HG02970 (cell line): ENCODE measurements around the gene RND2.
"Not testable (repeated sequence)": the region's sequence is repeated elsewhere in the genome, so short reads cannot be mapped to it uniquely, and the experiment has no call there.

Experiments
- ATAC-seq: cut with Tn5 transposase; IDR thresholded peaks from one replicate; pipeline ENCODE4 v1.9.1; 2021; ENCODE audit warnings: mild to moderate bottlenecking, moderate library complexity, moderate number of reproducible peaks; ENCODE audit not compliant: unreplicated experiment, low FRiP score

RND2 gene

DNA sequence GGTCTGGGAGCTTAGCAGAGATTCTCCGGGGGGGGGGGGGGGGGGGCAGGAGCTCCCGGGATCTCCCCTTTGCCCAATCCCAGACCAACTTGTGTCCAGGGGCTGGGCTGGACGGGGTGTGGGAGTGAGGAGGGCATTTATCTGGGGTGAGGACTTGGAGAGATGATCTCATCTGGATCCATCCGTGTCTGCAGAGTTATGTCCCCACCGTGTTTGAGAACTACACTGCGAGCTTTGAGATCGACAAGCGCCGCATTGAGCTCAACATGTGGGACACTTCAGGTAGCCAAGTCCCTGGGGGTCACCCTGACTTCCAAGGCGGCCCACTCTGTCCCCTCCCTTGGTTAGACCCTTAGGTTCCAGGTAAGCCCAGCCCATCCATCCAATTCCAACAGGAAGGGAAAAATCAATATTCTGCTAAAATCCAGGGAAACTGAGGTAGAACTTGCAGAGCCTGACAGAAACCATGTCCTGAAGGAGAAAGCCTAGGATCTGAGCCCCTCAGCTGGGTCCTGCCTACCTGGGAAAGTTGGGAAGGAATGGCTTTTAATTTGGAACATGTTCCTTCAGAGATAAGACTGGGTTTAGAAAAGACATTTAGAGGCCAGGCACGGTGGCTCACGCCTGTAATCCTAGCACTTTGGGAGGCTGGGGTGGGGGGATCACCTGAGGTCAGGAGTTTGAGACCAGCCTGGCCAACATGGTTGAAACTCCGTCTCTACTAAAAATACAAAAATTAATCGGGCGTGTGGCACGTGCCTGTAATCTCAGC is 921 bp downstream of the RND2 start:
- no peak for ATAC-seq

DNA sequence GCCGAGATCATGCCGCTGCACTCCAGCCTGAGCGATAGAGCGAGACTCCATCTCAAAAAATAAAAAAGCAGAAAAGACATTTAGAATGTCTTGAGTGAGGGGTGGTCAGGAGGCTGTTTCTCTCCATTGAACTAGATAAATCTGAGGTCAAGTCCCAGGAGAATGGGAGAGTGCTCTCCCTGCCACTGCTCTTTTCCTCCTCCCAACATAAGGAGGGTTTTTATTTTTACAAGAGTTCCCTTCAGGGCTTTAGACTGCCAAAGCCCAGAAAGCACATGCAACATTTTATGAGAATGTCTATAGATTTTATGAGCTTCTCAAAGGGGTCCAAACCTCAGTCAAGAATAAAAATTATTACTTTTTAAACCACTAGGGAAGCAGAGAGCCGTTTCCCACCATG is 1.6 kb downstream of the RND2 start:
- no peak for ATAC-seq

DNA sequence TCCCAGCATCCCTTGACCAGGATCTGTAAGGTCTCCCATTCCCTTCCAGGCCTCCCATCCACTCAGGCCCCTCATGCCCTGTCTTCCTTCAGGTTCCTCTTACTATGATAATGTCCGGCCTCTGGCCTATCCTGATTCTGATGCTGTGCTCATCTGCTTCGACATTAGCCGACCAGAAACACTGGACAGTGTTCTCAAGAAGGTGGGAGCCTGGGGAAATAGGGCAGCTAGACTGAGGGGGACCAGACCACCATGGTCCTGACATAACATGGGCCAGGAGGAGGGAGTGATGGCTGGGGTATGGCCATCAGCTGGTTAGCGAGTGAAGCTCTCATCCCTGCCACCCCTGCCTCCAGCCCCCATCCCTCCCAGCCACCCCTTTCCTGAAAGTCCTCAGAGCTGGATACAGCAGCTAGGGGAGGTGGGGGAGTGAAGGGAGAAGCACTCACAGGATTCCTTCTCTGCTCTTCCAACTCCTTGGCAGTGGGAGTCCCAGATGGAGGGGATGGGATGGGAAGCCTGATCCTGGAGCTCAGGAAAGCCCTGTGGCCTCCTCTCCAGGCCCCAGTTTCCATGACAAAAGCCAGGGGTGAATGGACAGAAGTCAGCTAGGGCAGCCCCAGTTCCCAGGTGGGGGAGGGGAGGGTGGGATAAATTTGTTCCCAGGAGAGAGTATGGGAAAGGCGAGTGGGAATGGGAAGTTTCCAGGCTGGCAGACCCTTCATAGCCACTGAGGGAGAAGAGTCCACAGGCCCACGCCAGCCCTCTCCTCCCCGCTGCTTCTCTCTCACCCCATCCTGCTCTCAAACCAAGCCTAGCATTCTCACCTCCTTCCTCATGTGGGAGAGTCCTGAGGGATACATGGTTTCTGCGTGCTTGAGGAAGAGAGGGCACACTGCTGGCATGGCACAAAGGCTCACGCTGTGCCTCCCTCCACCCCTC is 2.3 kb downstream of the RND2 start:
- ATAC-seq, result no peak

DNA sequence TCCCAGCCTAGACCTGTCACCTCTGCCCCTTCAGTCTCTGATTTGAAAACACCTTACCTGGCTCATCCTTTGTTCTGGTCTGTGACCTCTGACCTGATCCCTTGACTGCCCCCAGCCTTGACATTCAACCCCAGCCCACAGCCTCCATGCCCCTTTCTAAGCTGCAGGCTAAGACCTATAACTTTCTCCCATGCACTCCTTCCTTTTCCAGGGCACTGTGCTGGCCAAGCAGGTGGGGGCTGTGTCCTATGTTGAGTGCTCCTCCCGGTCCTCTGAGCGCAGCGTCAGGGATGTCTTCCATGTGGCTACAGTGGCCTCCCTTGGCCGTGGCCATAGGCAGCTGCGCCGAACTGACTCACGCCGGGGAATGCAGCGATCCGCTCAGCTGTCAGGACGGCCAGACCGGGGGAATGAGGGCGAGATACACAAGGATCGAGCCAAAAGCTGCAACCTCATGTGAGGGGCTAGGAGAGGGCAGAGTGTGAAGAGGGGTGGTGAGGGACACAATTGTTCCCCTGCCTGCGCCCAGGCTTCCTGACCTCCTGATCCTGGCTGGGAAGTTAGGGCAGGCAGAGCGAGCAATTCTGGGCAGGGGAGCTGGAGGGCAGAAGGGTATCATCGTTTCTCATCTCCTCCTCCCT is 3.3 kb downstream of the RND2 start:
- no peak for ATAC-seq

DNA sequence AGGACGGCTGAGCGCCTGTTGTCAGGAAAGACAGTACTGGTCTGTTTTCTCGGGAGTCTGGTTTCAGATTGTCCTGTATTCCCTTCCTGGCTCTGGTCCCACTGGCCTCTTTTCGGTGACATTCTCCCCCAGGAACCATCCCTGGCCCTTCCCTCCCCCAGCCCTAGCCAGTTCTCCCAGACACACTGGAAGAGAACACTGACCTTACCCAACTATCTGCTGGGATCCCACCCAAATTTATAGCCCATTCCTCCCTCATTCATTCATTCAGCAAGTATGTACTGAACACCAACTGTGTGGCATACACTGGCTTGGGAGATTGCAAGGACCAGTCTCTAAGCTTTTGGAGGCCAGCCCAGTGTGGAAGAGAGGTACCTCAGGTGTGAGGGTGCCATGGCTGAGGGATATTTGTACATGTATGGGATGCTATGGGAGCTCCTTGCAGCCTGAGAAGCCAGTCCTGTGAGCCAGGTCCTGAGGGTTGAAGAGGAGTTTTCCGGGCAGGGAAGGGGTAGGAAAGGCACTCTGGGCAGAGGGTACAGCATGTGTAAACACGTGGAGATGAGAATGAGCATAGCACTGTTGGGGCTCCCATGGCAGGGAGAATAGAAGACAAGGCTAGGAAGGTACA is 5.2 kb downstream of the RND2 start:
- ATAC-seq, result no peak

DNA sequence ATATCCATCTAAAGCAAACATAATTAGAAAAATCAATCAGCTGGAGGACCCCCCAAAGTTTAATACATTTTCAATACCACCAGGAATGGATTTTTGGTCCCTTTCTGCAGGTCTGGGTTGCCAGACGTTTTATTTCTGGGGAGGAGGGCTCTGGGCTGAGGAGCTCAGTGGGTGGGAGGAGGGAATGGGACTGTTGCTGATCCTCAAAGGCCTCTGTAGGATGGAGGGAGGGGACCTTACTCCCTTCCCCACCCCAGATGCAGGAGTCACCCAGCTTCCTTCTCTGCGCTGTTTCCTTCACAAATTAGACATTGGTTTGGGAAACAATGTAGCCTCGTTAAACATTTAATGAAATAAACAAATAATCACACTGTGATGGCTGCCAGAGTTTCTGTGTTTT is 6.6 kb downstream of the RND2 start:
- ATAC-seq, result no peak

DNA sequence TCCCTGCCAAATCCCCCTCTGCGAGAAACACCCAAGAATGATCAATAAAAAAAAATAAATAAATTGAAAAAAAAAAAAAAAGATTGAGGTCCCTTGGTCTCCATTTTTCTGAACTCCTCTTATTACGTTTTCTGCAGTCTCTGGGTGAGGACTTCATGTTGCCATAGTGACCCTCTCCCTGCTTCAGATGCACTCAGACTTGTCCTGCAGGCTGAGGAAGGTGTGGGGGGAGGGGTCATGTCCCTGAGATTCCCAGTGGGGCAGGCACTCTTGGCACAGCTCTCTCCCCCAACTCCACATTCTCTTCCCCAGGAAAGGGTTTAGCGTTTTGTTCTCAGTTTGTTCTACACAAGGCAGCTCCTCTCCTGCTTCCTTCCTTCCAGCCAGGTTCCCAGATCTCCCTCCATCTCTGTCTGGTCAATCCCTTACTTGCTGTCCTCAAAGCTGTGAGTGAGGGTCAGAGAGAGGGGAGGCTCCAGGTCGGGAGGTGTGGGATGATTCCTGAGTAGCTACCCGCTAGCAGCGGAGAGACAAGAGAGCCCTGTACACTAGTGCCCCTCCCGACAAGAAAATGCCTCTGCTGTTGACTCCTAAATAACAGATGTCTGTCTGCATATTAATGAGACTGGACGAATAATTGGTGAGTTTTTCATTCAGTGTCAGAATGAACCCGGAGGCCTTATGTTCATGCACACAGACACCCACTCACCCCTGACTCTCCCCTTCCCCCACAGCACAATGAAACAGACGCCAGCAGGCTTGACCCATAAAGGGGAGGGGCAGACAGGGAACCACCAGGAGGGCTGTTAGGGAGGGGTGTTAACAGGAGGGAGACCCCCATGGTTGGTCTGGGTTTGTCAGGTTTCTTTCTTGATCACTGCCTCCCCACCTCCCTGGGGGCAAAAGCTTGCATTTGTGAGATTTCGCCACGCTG is 9.2 kb downstream of the RND2 start:
- no peak for ATAC-seq

DNA sequence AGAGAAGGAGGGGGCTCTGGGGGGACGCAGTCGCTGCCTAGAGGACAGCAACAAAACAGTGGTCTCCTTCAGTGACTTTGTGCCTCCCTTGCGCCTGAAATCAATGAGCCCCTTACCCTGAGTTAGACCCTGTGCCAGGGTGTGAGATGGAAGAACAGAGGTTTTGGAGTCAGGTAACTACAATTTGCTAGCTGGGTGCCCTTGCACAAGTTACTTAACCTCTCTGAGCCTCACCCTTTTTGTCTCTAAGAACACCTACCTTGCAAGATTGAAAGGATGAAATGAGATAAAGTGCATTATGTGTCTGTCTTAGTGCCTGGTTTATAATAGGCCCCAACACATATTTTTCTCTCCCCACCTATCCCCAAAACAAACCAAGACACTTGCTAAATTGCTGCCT is 9.9 kb downstream of the RND2 start:
- no peak for ATAC-seq

DNA sequence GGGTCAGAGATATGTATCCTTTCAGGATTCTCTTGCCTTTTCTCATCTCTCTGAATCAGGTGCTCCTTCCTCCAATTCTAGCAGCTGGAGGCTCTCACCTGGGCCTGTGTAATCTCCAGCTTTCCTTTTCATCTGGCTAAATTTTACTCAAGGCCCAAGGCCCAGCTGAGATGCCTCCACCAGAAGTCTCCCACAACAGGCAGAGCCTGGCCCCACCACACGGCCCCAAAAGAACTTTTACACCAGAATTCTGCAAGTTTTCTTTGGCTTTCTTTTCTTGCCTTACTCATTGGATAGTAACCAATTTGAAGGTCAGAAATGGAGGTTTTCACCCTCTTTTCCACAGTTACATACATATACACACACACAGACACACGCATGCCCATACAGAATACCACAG is 14.6 kb downstream of the RND2 start:
- ATAC-seq, result no peak

DNA sequence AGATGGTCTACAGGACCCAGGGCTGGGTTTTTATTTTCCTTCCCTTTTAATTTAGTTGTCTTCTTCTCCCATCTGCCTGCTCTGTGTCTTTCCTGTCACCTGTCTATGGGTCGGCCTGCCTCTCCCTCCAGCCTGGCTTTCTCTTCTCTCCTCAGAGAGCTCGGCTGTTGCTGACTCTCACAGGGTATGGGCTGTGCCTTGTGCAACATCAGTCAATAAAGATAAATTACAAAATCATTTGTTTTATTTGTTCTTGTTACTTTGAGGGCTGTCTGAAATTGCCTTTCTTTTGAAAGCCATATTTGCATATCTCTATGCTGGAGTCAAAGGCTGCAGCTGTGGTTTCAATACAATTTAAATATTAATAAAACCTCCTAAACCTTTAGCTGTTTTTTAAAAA is 15.6 kb downstream of the RND2 start:
- no peak for ATAC-seq

DNA sequence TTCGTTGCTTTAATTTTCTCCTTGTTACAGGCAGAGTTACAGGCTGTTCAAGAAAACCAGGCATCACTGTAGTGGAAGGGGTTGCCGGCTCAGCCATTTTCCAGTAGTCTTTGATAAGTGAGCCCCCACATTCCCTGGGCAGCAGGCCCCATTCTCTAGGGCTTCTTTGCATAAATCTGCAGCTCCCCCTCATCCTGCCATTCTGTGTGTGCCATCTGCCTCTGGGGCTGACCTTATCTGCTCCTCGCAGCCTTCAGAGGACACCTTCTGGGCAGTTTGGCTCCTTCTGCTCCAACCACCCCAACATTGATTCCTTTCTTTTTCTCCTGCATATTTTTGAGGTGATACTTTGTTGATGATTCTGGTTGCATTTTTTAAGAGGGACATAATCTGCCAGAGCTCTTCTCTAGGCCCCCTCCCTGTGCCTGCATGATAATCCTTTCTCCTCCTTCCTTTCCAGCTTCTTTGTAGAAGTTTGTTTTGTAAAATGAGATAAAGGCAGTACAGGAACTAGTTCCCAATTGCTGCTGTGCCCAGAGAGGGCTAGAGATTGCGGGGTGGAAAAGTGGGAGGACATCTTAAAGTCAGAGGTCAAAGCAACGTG is 17.1 kb downstream of the RND2 start:
- no peak for ATAC-seq

DNA sequence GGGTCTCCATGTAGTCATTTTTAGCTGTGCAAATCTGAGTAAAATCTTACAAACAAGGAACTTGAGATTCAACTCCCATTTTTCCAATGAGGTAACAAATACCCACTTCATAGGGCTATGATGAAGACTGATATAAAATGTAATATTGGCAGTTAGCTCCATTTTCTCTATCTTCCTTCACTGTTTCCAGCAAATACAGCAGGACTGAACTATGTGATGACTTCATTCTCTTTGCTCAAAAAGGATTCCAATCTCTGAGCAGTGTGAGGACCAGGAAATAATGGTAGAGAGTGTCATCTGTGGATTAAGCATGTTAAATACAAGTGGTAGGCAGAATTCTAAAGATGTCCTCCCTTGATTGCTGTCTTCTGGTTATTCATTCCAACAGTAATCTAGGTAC is 18.3 kb downstream of the RND2 start:
- ATAC-seq, result no peak

DNA sequence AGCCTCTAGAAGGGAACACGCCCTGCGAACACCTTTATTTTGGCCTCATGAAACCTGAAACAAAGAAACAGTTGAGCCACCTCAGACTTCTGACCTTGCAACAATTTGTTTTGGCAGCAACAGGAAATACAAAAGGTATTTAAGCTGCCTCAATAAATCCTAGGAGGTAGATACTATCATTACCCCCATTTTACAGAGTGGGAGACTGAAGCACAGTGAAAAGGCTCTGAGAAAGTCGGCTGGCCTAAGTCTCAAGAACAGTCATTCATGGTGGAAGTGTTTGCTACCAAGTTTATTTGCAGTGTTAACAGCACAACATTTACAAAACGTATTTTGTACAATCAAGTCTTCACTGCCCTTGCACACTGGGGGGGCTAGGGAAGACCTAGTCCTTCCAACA is 19.0 kb downstream of the RND2 start:
- ATAC-seq, result no peak

DNA sequence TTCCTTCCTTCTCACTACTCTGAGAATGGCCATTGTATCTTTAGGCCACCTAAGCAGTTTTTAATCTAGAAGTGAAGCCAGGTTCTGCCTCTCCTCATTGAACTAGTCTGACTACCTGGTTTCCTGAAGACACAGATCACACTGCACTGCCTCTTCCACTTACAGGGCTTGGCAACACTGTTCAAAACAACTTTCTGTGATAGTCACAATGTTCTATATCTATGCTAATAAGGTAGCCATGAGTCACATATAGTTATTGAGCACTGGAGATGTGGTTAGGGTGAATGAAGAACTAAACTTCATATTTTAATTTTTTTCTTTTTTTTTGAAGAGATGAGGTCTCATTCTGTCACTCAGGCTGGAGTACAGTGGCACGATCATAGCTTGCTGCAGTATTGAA is 26.9 kb downstream of the RND2 start:
- no peak for ATAC-seq

DNA sequence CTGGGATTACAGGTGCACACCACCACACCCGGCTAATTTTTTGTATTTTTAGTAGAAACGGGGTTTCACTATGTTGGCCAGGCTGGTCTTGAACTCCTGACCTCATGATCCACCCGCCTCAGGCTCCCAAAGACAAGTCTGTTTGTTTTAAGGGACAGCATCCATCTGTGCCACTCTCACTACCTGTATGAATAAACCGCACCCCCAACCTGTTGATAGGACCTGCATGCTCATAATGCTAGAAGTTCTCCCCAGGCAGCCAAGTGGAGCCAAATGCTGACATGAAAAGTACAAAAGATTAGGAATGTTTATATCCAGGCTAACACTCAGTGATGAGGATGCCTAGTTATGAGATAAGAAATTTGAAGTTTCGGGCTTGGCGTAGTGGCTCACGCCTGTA is 28.0 kb downstream of the RND2 start:
- ATAC-seq, result not testable (repeated sequence)

DNA sequence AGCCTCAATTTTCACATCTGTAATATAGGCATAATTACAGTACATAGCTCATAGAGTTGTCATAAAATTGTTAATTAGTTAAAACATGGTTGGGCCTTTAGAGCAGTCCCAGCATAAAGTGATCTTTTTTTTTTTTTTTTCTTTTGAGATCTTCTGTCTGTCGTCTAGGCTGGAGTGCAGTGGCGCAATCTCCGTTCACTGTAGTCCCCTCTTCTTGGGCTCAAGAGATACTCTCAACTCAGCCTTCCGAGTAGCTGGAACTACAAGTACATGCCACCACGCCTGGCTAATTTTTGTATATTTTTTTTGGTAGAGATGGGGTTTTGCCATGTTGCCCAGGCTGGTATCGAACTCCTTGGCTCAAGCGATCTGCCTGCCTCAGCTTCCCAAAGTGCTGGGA is 31.0 kb downstream of the RND2 start:
- no peak for ATAC-seq

DNA sequence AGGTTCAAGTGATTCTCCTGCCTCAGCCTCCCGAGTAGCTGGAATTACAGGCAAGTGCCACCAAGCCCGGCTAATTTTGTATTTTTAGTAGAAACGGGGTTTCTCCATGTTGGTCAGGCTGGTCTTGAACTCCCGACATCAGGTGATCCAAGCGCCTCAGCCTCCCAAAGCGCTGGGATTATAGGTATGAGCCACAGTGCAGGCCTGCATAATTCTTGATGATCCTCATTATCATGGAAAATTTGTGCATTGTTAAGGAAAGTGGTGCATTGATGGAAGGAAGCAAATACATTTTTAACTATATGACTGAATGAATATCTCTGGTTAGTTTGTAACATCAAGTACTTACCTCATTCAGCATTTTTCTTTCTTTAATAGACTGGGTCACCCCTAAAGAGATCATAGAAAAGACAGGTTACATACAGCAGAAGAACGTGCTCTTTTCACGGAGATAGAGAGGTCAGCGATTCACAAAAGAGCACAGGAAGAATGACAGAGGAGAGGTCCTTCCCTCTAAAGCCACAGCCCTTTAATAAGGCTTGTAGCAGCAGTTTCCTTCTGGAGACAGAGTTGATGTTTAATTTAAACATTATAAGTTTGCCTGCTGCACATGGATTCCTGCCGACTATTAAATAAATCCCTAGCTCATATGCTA is 38.1 kb downstream of the RND2 start:
- no peak for ATAC-seq

DNA sequence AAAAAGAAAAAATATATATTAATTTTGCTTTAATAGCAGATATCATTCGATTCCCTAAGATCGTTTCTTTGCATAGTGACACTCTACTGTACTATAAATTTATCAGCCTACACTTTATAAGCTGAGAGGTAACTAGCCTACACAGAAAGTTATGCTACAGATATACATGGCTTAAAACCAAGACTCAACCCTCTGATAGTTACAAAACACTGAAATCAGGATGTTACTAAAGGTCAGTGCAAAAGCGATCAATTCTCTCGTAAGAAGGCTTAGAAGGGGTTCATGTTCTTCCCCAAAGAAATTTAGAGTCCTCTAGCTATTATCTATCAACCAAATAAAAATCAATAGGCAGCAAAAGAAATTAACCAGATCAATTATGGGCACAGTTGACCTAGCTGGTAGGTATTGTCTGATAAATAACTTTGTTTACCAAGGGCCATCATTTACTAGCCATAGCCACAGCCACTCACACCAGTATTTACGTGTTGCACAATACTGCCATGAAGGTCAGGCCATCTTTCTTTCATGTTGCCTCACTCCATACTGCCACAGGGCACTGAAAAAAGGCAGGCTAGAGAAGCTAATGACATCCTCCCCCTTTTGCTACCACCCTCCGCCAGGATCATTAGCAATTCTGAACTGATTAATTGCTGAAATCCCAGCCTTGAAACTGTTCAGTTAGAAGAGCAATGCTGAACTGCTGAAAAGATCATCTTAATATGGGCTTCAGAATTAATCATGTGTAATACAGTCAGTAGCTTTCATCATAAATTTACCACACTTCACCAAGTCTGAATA is 43.7 kb downstream of the RND2 start:
- ATAC-seq, result no peak
